GM12892 (cell line): Measurements from ENCODE around the gene PSMD11.

Experiments
- POLR2A ChIP-seq: IDR thresholded peaks from 2 replicates; pipeline ENCODE4 v1.6.1; 2011; ENCODE audit warnings: low read depth, low read length, control low read depth
- TAF1 ChIP-seq: IDR thresholded peaks from 2 replicates; pipeline ENCODE4 v1.6.1; 2011; ENCODE audit warnings: low read depth, mild to moderate bottlenecking, control low read depth, low read length, borderline replicate concordance

- TF ChIP-seq POLR2A, result no peak
- TF ChIP-seq TAF1, result no peak
Measured at GRCh38 chr17:32495359-32496231, 51.3 kb downstream of the PSMD11 start.
